HL-60 (cell line): ENCODE data around the gene KMT2E.
A peak's percentile ranks its signal among the peaks of the same experiment; 100 is the strongest.

Experiments used
- DNase-seq, 2 experiments: peaks; one replicate each; pipeline ENCODE4 v3.0.0-alpha.2; 2010 to 2020; ENCODE audit warnings: low read depth in 1 of 2, low spot score in 1 of 2
- H3K27ac ChIP-seq: fragments of 250-450 bp; sonication (Bioruptor Pico); replicated peaks from 2 replicates; pipeline ENCODE4 v1.5.1; 2020; ENCODE audit warnings: mild to moderate bottlenecking, moderate library complexity
- H3K27me3 ChIP-seq: fragments of 250-450 bp; sonication (Bioruptor Pico); 2 replicates; pipeline ENCODE4 v1.5.1; 2021; ENCODE audit warnings: mild to moderate bottlenecking, moderate library complexity; ENCODE audit not compliant: insufficient read depth, poor library complexity, severe bottlenecking
- H3K4me3 ChIP-seq: replicated peaks from 2 replicates; pipeline ENCODE4 v1.5.1; 2011; ENCODE audit warnings: mild to moderate bottlenecking, control low read depth, low read length; ENCODE audit not compliant: insufficient read depth
- GABPA ChIP-seq: IDR thresholded peaks from 2 replicates; pipeline ENCODE4 v1.6.1; 2012; ENCODE audit warnings: low read depth
- POLR2AphosphoS5 ChIP-seq: IDR thresholded peaks from 2 replicates; pipeline ENCODE4 v1.6.1; 2012; ENCODE audit warnings: low read depth
- SPI1 ChIP-seq: IDR thresholded peaks from 2 replicates; pipeline ENCODE4 v1.6.1; 2012; ENCODE audit warnings: low read depth, mild to moderate bottlenecking, borderline replicate concordance
- TF ChIP-seq, protein P1 (sequence below): IDR thresholded peaks from one replicate; pipeline ENCODE4 v1.5.1; 2011; ENCODE audit warnings: low read length, control low read depth, inconsistent platforms; ENCODE audit not compliant: insufficient read depth
- TF ChIP-seq, protein P2 (sequence below): IDR thresholded peaks from 2 replicates; pipeline ENCODE4 v1.6.1; 2012; ENCODE audit warnings: low read depth; ENCODE audit not compliant: insufficient replicate concordance

The KMT2E gene

DNA sequence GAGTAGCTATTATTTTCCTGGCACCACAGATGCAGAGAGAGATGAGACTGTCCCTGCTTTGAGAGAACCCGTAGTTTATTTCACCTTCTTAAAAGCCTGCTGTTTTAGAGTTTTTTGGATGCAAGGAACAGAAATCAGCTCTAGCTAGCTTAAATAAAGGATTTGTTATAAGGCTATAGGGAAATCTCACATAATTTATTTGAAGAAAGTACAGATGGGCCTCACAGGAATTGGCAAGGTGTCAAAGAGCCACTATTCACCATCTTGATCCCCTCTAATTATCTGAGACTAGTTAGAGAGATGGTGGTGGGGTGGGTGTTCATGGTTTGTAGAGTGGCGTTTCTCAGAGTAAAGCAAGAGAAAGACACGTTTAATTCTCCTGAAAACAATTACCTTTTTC, 7.3 kb downstream of the KMT2E start:
- H3K27ac ChIP-seq, result peak overlapping the region; percentile 13; the same call in 1 of the 2 replicates
- TF ChIP-seq POLR2AphosphoS5, result no peak
- TF ChIP-seq, protein P1, sequence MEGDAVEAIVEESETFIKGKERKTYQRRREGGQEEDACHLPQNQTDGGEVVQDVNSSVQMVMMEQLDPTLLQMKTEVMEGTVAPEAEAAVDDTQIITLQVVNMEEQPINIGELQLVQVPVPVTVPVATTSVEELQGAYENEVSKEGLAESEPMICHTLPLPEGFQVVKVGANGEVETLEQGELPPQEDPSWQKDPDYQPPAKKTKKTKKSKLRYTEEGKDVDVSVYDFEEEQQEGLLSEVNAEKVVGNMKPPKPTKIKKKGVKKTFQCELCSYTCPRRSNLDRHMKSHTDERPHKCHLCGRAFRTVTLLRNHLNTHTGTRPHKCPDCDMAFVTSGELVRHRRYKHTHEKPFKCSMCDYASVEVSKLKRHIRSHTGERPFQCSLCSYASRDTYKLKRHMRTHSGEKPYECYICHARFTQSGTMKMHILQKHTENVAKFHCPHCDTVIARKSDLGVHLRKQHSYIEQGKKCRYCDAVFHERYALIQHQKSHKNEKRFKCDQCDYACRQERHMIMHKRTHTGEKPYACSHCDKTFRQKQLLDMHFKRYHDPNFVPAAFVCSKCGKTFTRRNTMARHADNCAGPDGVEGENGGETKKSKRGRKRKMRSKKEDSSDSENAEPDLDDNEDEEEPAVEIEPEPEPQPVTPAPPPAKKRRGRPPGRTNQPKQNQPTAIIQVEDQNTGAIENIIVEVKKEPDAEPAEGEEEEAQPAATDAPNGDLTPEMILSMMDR, result no peak
- TF ChIP-seq GABPA, result no peak
- TF ChIP-seq, protein P2, sequence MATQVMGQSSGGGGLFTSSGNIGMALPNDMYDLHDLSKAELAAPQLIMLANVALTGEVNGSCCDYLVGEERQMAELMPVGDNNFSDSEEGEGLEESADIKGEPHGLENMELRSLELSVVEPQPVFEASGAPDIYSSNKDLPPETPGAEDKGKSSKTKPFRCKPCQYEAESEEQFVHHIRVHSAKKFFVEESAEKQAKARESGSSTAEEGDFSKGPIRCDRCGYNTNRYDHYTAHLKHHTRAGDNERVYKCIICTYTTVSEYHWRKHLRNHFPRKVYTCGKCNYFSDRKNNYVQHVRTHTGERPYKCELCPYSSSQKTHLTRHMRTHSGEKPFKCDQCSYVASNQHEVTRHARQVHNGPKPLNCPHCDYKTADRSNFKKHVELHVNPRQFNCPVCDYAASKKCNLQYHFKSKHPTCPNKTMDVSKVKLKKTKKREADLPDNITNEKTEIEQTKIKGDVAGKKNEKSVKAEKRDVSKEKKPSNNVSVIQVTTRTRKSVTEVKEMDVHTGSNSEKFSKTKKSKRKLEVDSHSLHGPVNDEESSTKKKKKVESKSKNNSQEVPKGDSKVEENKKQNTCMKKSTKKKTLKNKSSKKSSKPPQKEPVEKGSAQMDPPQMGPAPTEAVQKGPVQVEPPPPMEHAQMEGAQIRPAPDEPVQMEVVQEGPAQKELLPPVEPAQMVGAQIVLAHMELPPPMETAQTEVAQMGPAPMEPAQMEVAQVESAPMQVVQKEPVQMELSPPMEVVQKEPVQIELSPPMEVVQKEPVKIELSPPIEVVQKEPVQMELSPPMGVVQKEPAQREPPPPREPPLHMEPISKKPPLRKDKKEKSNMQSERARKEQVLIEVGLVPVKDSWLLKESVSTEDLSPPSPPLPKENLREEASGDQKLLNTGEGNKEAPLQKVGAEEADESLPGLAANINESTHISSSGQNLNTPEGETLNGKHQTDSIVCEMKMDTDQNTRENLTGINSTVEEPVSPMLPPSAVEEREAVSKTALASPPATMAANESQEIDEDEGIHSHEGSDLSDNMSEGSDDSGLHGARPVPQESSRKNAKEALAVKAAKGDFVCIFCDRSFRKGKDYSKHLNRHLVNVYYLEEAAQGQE, result no peak
- no peak for TF ChIP-seq SPI1
- no peaks in the 10 kb centered on the region for H3K27me3 ChIP-seq
- DNase-seq, result no peak
- no peak overlapping the region for H3K4me3 ChIP-seq

DNA sequence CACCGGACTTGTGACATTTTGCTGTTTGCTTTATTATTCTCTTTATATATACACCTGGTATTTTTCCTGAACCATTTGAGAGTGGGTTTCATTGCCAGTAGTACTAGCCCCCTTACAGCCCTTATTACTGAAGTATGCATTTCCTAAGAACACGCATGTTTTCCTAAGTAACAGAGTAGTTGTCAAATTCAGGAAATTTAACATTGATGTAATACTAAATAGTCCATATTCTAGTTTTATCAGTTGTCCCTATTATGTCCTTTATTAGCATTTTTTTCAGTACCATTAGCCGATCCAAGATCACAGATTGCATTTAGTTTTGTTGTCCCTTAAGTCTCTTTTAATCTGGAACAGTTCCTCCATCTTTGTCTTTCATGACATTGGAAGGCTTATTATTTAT, 8.0 kb downstream of the KMT2E start:
- no peak for DNase-seq
- Histone ChIP-seq H3K27ac (no peak overlapping the region), H3K27me3 (no peaks in the 10 kb centered on the region), H3K4me3 (no peak overlapping the region)
- TF ChIP-seq GABPA, result no peak

DNA sequence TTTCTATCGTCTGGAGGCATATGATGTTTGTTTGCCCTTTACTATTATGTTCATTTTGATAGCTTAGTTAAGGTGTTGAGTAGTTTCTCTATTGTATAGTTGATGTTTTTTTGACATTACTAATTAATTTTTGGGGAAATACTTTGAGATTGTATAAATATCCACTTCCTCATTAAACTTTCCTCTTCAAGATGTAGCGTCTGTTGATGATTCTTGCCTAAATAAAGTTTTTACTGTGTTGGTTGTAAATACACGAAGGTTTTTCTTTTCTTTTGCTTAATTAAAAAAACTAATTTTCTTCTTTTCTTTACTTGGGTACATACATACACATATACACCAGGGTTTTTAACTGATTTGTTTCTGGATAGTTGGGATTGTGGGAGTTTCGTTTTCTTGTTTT, 8.5 kb downstream of the KMT2E start:
- TF ChIP-seq, protein P1, result no peak
- TF ChIP-seq SPI1, result peak; percentile 68; the same call in 1 of the 2 replicates
- DNase-seq, result no peak
- no peak overlapping the region for H3K27ac ChIP-seq
- H3K4me3 ChIP-seq, result no peak overlapping the region
- H3K27me3 ChIP-seq, result no peaks in the 10 kb centered on the region

DNA sequence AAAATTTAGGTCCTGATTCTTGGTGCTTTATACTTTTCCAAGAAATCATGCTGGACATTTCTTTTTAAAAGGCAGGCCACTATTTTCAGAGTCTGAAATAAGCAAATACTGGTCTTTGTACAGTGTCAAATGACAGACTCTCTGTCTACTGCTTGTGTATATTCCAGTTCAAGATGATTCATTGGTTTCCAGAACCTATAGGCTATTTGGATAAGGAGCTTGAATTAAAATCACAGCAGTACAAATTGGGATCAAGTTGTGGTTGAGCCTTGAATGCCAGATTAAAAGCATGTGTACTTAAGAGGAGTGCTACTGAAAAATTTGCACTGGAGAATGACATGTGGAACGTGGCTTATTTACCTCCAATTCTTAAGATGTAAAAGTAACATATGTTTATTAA, 10.7 kb downstream of the KMT2E start:
- H3K27ac ChIP-seq, result no peak overlapping the region
- no peak for DNase-seq

More for the DNA sequence above, 10.7 kb downstream of the KMT2E start:
- Histone ChIP-seq H3K27me3 (no peaks in the 10 kb centered on the region), H3K4me3 (no peak overlapping the region)
- TF ChIP-seq, protein P2, result no peak
- TF ChIP-seq POLR2AphosphoS5, result no peak
- TF ChIP-seq SPI1, result no peak
- TF ChIP-seq, protein P1, result no peak
- TF ChIP-seq GABPA, result no peak
